Activated naive CD4-positive, alpha-beta T cell treated with anti-CD3 and anti-CD28 coated beads for 36 hours (primary cell): ENCODE data around the gene PNO1. TPM values are rescaled to one million over a fixed set of nuclear protein-coding genes. Genes with fewer than 3 reads are reported as not detected.

Source experiments
- CTCF ChIA-PET: fragments of 350-600 bp; sonication (Branson Sonifier 250); formaldehyde crosslinking; loops from one replicate; lab custom pipeline; 2021; ENCODE audit warnings: antibody characterized with exemption; lab: Charles Lee
- DNase-seq: peaks from one replicate; pipeline ENCODE4 v3.0.0-alpha.2; 2020
- H3K27ac Mint-ChIP-seq: one replicate; pipeline ENCODE4 v1.8.0; 2021; ENCODE audit warnings: mild to moderate bottlenecking, mixed read lengths
- H3K27me3 Mint-ChIP-seq: one replicate; pipeline ENCODE4 v1.8.0; 2021; ENCODE audit warnings: low read depth, mixed read lengths
- H3K36me3 Mint-ChIP-seq: one replicate; pipeline ENCODE4 v1.8.0; 2021; ENCODE audit warnings: low read depth, mixed read lengths
- H3K4me1 Mint-ChIP-seq: one replicate; pipeline ENCODE4 v1.8.0; 2021; ENCODE audit warnings: low read depth, mixed read lengths
- H3K4me3 Mint-ChIP-seq: one replicate; pipeline ENCODE4 v1.8.0; 2021; ENCODE audit warnings: mild to moderate bottlenecking, moderate library complexity, mixed read lengths
- H3K9me3 Mint-ChIP-seq: one replicate; pipeline ENCODE4 v1.8.0; 2021; ENCODE audit warnings: mixed read lengths
- intact Hi-C: fragments of 100-400 bp; cut with micrococcal nuclease; formaldehyde crosslinking; loops from one replicate; pipeline ENCODE4 v1.15.1; 2023
- total RNA-seq, 2 experiments: library from RNA; stranded (reverse); gene quantifications; one replicate each; pipeline ENCODE4 v1.2.3, GENCODE V29; 2021

PNO1 gene
- total RNA-seq, 2 experiments from 2014 or later = 14.5 to 14.6 TPM

DNA sequence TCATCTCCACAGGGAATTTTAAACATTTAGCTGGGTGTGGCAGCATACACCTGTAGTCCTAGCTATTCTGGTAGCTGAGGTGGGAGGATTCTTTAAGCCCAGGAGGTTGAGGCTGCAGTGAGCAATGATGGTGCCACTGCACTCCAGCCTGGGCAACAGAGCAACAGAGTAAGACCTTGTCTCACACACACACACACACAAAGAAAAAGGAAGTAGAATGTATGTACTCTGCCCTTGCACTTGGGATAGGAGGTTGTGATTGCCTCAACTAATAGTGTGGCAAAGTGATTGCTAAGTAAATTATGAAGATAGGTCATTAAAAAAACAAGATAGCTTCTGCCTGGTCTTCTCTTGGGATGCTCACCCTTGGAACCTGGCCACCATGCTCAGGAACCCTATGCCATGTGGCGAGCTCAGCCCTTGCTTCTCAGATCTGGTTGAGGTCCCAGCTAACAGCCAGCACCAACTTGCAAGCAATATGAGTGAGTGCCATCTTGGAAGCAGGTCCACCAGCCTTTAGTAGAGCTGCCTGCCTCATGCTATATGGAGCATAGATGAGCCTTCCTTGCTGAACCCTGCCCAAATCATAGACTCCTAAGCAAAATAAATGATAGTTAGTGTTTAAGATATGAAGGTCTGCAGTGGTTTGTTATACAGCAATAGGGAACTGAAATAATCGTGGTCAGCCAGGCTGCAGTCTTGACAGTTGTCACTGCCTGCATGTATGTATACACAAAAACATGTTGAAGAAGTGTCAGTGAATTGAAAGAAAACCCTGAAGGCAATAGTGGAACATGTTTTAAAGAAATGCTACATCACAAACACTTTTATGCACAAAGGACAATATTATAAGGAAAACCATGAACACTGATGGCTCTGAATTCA, 30.1 kb upstream of the PNO1 start:
- H3K36me3 Mint-ChIP-seq = peaks cover 2% of the 10 kb centered on the region
- CTCF ChIA-PET = interaction anchor here (0.6 to 0.9 kb wide), 2 partner anchors 57 to 159 kb away, joined by 3 to 5 read pairs; no protein-coding TSS in a partner anchor
- no peaks in the 10 kb centered on the region for H3K9me3 Mint-ChIP-seq
- no peak for DNase-seq
- H3K4me1 Mint-ChIP-seq = no peaks in the 10 kb centered on the region
- H3K27ac Mint-ChIP-seq = no peak overlapping the region
- intact Hi-C loops = no loop called here
- no peak overlapping the region for H3K4me3 Mint-ChIP-seq
- H3K27me3 Mint-ChIP-seq = no peaks in the 10 kb centered on the region

DNA sequence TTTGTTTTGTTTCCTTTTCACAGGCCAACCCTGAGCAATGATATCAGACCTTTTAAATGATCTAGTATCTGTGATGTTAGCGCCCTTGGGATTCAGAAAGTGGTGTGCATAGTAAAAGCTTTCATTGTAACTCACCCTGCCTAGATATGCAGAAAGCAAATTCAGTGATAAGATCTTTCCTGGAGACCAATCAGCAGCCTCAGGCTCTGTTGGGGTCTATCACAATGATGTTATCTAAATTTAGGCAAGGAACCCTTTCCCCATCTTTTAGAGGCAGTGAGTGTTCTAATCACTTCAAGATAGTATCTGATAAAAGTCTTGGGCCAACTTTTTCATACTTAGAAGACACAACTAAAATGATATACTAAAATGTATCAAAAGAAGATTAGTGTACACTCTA, 23.6 kb upstream of the PNO1 start:
- intact Hi-C loops = no loop called here
- peaks cover 10% of the 10 kb centered on the region for H3K36me3 Mint-ChIP-seq
- no peaks in the 10 kb centered on the region for H3K4me1 Mint-ChIP-seq
- H3K9me3 Mint-ChIP-seq = no peaks in the 10 kb centered on the region
- no peak overlapping the region for H3K27ac Mint-ChIP-seq
- CTCF ChIA-PET = interaction anchor here (0.6 to 1.4 kb wide), 4 partner anchors 12 to 152 kb away, joined by 3 to 8 read pairs (median 4); no protein-coding TSS in a partner anchor
- no peak for DNase-seq
- no peaks in the 10 kb centered on the region for H3K27me3 Mint-ChIP-seq
- H3K4me3 Mint-ChIP-seq = no peak overlapping the region

DNA sequence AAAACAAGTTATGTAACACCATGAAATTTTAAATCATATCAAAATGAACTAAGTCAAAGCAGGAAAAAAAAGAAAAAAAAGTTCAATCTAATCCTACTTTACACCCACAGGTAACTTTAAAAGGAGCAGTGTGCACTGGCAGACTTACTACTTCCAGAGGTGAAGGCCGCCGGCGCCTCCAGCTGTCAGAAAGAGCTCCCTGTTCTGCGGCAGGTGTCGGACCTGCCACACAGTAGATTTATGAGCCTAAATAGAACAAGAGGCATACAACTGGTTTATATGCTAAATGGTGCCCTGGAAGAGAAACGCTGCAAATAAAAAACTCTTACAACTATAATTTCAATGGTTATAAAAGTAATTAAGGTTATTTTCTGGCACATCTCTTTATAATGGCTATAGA, 23.1 kb upstream of the PNO1 start:
- Mint-ChIP-seq H3K27me3 (no peaks in the 10 kb centered on the region), H3K36me3 (peaks cover 11% of the 10 kb centered on the region), H3K4me1 (no peaks in the 10 kb centered on the region), H3K4me3 (no peak overlapping the region), H3K9me3 (no peaks in the 10 kb centered on the region), H3K27ac (no peak overlapping the region)
- intact Hi-C loops = no loop called here
- CTCF ChIA-PET = interaction anchor here (1.2 to 1.4 kb wide), 3 partner anchors 12 to 151 kb away, joined by 3 to 8 read pairs (median 4); no protein-coding TSS in a partner anchor
- no peak for DNase-seq

DNA sequence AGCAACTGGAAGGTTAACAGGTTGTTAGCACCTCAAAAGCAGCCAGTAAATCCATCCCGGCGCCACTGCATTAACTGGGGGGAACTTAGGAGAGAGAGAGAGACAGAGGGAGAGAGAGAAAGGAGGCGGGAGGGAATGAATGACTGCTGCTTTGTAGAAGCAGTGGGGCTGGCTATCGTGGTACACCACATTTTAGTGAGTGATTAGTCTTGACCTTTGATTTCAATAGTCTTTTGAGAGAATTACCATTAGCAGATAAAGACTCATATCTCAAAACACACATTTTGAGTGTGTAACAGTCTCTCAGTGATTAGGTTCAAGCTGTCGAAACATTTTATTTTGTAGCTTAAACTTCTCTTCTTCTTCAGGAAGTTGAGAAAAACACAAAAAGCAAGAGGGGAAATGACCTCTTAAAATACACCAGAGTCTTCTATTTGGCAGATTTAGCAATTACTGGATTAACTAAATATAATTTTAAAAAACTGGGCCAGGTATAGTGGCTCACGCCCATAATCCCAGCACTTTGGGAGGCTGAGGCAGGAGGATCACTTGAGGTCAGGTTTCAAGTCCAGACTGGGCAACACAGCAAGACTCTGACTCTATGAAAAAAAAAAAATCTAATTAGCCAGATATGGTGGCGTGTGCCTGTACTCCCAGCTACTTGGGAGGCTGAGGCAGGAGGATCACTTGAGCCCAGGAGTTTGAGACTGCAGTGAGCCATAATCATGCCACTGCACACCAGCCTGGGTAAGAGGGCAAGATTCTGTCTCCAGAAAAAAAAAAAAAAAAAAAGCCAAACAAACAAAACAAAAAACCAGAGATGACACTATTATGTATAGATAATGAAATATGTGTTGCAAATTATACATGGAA, 22.0 kb upstream of the PNO1 start:
- CTCF ChIA-PET = interaction anchor here (2.0 kb wide), 1 partner anchor 13 kb away, joined by 6 read pairs; no protein-coding TSS in a partner anchor
- H3K27me3 Mint-ChIP-seq = no peaks in the 10 kb centered on the region
- DNase-seq = no peak
- no peak overlapping the region for H3K4me3 Mint-ChIP-seq
- H3K9me3 Mint-ChIP-seq = no peaks in the 10 kb centered on the region
- peaks cover 9% of the 10 kb centered on the region for H3K36me3 Mint-ChIP-seq
- no peak overlapping the region for H3K27ac Mint-ChIP-seq
- intact Hi-C loops = no loop called here
- no peaks in the 10 kb centered on the region for H3K4me1 Mint-ChIP-seq

DNA sequence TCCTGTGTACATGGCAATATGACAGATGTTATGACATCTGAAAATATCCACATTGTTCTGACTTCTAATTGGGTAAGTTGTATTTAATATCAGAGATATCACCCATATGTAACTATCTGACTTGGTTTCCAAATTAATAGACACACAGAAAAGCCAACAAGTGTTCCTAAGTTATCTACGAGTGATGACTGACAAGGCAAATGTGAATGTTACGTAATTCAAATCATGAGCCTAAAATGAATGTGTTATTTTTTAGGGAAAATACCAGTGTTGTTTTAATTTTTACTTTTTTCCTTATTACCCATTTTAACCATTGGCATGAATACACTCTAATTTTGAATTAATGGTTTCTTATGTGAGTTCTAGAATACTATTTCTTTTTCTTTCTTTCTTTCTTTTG, 15.8 kb upstream of the PNO1 start:
- Mint-ChIP-seq H3K36me3 (peaks cover 4% of the 10 kb centered on the region), H3K4me3 (no peak overlapping the region), H3K27ac (no peak overlapping the region), H3K4me1 (no peaks in the 10 kb centered on the region), H3K27me3 (no peaks in the 10 kb centered on the region), H3K9me3 (no peaks in the 10 kb centered on the region)
- intact Hi-C loops = no loop called here
- CTCF ChIA-PET = no interaction called here
- no peak for DNase-seq

DNA sequence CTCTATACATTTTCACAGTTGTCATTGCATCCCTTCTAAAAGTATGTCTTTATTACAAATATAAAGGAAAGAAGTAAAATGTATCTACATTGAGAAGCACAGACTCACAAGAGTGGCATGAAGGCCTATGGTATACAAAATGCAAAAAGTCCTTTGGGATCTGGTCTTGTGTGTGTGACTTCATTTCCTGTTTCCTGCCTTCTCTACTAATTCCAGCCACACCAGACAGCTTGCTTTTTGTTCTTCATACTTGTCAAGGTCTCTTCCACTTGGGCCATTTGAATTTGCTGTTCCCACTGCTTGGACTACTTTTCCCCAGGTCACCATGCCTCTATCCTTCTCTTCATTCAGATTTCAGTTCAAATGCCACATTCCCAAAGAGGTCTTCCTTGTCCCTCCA, 6.7 kb upstream of the PNO1 start:
- peaks cover 2% of the 10 kb centered on the region for H3K36me3 Mint-ChIP-seq
- peak overlapping the region; percentile 11 for H3K27ac Mint-ChIP-seq
- no peaks in the 10 kb centered on the region for H3K27me3 Mint-ChIP-seq
- H3K9me3 Mint-ChIP-seq = no peaks in the 10 kb centered on the region
- intact Hi-C loops = no loop called here
- peaks cover 37% of the 10 kb centered on the region for H3K4me1 Mint-ChIP-seq
- no peak overlapping the region for H3K4me3 Mint-ChIP-seq
- CTCF ChIA-PET = interaction anchor here (0.6 to 1.4 kb wide), 2 partner anchors 28 to 58 kb away, joined by 3 to 4 read pairs; no protein-coding TSS in a partner anchor
- DNase-seq = no peak

DNA sequence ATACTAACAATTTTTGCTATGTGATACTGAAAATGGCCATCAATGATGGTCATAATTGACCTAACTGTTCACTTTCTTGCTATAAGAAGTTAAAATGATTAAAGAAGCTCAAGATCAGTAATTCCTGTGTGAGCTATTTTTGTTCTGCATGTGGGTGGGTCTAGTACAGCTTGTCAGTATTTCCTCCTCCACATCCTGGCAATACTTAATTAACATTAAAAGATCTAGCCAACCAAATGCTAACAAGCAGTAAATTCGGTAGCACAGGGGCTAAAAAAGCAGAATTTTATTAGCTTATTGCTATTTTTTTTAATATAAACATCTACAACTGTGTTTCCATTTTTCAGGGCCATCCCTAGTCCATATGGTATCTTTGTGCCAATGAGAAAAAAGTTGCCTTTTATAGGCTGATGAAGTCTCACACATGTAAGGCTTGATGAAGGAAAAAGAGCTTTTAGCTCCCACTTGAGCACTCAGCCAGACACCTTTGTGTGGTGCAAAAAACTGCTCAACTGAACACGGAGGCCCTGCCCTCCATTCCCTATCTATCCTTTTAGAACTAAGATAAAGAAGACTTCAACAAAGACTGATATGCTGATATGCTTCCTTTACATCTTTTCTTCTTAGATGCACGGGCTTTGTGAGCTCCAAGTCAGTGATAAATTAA, 4.9 kb upstream of the PNO1 start:
- Mint-ChIP-seq H3K27me3 (no peaks in the 10 kb centered on the region), H3K9me3 (no peaks in the 10 kb centered on the region), H3K27ac (peak overlapping the region; percentile 86), H3K4me1 (peaks cover 45% of the 10 kb centered on the region), H3K4me3 (peak overlapping the region; percentile 38), H3K36me3 (peaks cover 4% of the 10 kb centered on the region)
- no peak for DNase-seq
- CTCF ChIA-PET = interaction anchor here (0.7 to 1.5 kb wide), 6 partner anchors 30 to 565 kb away, joined by 3 to 7 read pairs (median 4); partner anchors contain the start of gene C1D
- intact Hi-C loops = loop anchor here (1.0 kb wide), 1 partner anchor 98 kb away; no protein-coding TSS in a partner anchor

DNA sequence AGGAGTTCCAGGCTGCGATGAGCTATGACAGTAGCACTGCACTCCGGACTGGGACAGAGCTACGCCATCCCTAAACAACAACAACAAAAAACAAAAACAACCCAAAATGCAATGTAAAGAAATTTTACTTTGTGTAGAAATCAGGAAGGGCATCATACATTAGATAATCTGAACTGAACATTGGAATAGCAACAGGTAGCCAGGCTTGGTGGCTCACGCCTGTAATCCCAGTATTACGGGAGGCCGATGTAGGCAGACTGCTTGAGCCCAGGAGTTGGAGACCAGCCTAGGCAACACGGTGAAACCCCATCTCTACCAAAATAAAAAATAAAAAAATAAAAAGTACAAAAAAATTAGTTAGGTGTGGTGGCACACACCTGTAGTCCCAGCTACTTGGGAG, 2.1 kb upstream of the PNO1 start:
- H3K4me1 Mint-ChIP-seq = peaks cover 61% of the 10 kb centered on the region
- H3K27ac Mint-ChIP-seq = no peak overlapping the region
- no peak for DNase-seq
- no peak overlapping the region for H3K4me3 Mint-ChIP-seq
- peaks cover 15% of the 10 kb centered on the region for H3K36me3 Mint-ChIP-seq
- CTCF ChIA-PET = interaction anchor here (1.0 kb wide), 1 partner anchor 13 kb away, joined by 3 read pairs; no protein-coding TSS in a partner anchor
- no peaks in the 10 kb centered on the region for H3K27me3 Mint-ChIP-seq
- intact Hi-C loops = loop anchor here (2.0 to 5.0 kb wide), 4 partner anchors 35 to 759 kb away; partner anchors contain the start of gene ETAA1
- no peaks in the 10 kb centered on the region for H3K9me3 Mint-ChIP-seq

DNA sequence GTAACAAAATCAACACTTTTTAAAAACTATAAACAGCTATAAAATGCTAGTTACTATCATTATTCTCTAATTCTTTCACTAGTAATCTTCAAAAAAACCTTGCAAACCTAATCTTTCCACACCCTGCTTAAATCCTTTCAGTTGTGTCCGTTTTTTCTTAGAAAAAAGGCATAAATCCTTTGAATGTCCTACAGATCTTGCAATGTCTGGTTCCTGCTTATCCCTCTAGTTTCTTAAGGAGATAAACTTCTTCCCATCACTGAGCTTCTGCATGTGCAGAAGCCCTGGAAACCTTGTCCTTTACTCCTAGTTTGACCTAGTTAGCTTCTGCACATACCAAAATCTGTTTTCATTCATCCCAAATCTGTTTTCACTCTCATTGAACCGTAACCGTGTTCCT, 1.3 kb upstream of the PNO1 start:
- CTCF ChIA-PET = interaction anchor here (0.7 to 1.0 kb wide), 2 partner anchors 12 to 19 kb away, joined by 3 to 4 read pairs; no protein-coding TSS in a partner anchor
- Mint-ChIP-seq H3K27me3 (no peaks in the 10 kb centered on the region), H3K4me1 (peaks cover 64% of the 10 kb centered on the region), H3K9me3 (no peaks in the 10 kb centered on the region), H3K36me3 (peaks cover 20% of the 10 kb centered on the region), H3K4me3 (peak overlapping the region; percentile 91), H3K27ac (peak overlapping the region; percentile 30)
- intact Hi-C loops = loop anchor here (2.0 to 5.0 kb wide), 4 partner anchors 34 to 760 kb away; partner anchors contain the start of gene ETAA1
- no peak for DNase-seq

DNA sequence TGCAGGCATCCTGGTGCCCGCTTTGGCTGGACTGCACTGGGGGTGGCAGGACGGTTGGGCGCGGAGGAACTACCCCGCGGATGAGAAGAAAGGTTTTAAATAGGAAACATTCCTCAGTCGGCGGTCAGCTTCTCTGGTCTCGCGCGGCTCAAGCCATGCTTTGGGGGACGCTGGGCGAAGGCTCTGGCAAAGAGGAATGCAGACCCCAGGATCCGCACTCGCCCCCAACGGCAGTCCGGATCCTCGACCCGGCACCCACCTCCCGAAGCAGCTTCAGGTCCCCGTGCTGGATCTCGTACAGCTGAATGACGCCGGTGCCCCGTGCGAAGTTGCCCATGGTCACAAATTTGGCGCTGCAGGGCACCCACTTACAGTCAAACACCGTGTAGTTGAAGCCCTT, 686 bp upstream of the PNO1 start:
- CTCF ChIA-PET = interaction anchor here (0.7 to 1.3 kb wide), 2 partner anchors 19 to 69 kb away, joined by 3 to 4 read pairs; no protein-coding TSS in a partner anchor
- H3K27me3 Mint-ChIP-seq = no peaks in the 10 kb centered on the region
- intact Hi-C loops = loop anchor here (1.0 to 5.0 kb wide), 8 partner anchors 34 to 760 kb away; partner anchors contain the start of genes APLF, ETAA1 and FBXO48
- peak overlapping the region; percentile 99 for H3K27ac Mint-ChIP-seq
- H3K4me3 Mint-ChIP-seq = peak overlapping the region; percentile 91
- DNase-seq = no peak
- H3K4me1 Mint-ChIP-seq = peaks cover 59% of the 10 kb centered on the region
- no peaks in the 10 kb centered on the region for H3K9me3 Mint-ChIP-seq
- peaks cover 22% of the 10 kb centered on the region for H3K36me3 Mint-ChIP-seq

DNA sequence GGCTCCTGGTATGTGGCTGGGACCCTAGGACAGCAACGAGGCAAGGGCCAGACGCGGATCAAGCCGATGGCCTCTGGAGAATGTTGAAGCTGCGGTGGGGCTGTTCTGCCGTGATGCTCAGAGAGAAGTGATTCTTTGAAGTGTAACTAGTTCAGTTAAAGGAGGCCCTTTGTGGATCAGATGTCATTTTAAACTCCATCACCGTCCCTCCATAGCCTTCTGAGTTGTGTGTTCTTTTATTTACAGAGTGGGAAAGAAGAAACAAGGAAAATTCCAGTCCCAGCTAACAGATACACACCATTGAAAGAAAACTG, 403 bp downstream of the PNO1 start:
- Mint-ChIP-seq H3K4me1 (peaks cover 50% of the 10 kb centered on the region), H3K27me3 (no peaks in the 10 kb centered on the region), H3K9me3 (no peaks in the 10 kb centered on the region), H3K4me3 (peak overlapping the region; percentile 91), H3K36me3 (peaks cover 25% of the 10 kb centered on the region), H3K27ac (peak overlapping the region; percentile 99)
- DNase-seq = no peak
- intact Hi-C loops = loop anchor here (2.0 to 5.0 kb wide), 3 partner anchors 15 to 584 kb away; no protein-coding TSS in a partner anchor
- CTCF ChIA-PET = interaction anchor here (1.3 kb wide), 1 partner anchor 68 kb away, joined by 3 read pairs; no protein-coding TSS in a partner anchor
